IPS DF 4.7 (cell line): ENCODE data around the gene TMEM203.
"Not testable (repeated sequence)": the region's sequence is repeated elsewhere in the genome, so short reads cannot be mapped to it uniquely, and the experiment has no call there.

ENCODE experiments used
- DNase-seq: peaks from one replicate; pipeline ENCODE4 v3.0.0-alpha.2; 2013; ENCODE audit warnings: low spot score; ENCODE audit errors: extremely low read depth

TMEM203 gene

DNA sequence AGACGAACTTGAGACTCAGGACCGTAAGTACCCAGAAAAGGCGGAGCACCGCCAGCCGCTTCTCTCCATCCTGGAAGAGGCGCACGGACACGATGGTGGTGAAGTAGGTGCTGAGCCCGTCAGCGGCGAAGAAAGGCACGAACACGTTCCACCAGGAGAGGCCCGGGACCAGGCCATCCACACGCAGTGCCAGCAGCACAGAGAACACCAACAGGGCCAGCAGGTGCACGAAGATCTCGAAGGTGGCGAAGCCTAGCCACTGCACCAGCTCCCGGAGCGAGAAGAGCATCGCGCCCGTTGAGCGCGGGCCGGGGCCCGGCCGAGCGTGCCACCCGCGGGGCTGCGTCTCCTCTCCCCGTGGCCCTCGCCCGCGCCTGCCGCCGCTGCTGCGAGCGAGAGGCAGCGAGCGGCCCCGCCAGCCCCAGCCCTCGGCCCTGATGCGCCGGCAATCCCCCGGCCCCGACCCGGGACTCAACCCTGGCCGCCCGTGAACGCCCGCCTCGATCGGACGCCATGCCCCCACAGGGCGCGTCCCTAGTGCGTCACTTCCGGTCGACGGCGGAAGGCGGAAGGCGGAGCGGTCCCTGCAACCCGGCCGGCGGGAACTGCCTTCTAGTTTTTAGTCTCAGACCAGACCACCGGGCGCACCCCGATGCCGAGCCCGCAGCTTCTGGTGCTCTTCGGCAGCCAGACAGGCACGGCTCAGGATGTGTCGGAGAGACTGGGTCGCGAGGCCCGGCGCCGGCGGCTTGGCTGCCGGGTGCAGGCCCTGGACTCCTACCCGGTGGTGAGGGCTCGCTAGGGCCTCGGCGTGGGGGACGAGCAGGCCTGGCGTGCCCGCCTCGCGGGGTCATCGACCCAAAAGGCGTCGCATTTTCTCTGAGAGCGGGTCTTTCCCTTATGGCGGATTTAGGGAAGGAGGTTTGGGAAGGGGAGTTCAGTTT is at the start of gene TMEM203, which contains the start of gene NDOR1:
Gene TMEM203, minus strand, starts transcription at position 523 of the 944 bp plus-strand sequence. Its CDS starts 234 bp downstream, at position 289.
Gene NDOR1, plus strand, starts transcription at position 575 of the 944 bp plus-strand sequence. Its CDS starts 78 bp downstream, at position 653.
- no peak for DNase-seq

DNA sequence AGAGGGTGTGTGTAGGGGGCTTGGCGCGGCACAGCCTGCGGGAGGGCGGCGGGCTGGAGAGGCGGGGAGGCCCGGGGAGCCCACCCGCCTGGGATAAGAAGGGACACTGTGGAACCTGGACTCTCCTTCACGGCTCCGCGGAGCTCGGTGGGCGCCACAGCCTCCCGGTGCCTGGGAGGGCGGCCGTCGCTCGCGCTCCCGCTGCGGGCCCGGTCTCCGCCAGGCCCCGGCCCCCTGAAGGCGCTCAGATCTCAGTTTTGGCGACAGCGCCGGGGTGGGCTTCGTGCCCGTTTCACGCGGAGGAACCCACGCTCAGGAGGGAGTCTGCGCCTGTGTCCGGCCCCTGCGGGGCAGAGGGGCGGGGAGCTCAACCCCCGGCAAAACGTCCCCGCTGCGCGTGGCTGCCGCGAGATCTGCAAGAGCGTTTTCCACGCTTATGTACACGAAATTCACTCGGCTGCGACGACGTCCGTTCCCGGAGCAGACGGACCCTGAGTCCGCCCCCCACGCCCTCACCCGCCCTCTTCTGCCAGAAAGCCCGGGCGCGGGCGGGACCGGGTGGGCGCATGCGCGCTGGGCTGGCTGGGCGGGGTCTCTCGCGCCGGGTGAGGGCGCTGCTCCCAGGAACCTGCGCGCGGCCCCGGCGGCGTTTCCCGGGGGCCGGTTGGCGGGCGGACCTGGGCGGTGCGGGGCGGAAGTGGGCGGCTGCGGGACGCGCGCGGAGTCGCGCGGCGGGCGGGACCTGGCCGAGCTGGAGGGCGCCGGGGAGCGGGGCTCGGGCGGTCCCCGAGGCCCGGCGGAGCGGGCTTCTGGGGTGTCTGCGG is 49.4 kb upstream of the TMEM203 start, which contains the start of gene NELFB:
Gene NELFB, plus strand, starts transcription at position 704 of the 824 bp plus-strand sequence.
- DNase-seq = no peak

DNA sequence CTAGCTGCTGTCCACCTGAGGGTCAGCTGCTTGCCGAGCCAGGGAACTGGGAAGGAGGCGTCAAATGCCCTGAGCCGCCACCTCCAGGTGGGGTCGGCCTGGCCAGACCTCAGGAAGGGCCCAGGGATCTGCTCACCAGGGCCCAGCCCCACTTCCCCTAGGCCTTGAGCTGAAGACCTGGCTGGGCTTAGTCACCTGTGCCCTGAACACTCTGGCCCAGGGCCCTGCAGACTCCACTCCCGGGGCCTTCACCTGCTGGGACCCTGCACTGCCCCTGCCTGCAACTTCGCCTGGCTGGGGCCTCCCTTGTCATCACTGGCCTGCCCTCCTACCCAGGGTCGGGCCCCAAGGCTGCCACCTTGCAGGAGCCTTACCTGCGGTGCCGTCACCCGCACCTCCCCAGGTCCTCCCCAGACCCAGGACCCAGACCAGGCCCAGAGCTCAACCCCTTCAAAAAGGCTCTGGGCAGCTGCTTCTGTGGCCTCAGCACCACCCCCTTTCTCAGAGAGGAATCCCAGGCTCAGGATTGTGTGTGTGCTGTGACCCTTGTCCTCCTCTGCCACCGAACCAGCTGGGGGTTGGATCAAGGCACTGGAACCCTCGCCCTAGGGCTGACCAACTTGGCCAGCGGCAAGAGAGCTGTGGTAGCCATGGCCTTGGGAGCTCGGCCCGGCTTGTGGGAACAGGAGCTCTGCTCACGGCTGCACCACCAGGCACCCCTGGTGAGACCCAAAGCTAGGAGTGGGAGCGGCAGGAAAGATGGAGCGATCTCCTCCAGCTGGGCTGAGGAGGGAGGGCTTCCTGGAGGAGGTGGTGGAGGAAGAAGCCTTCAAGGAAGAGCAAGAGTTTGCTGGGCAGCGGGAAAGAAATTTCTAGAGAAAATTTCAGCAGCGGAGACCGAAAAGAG is 48.5 kb upstream of the TMEM203 start:
- no peak for DNase-seq

DNA sequence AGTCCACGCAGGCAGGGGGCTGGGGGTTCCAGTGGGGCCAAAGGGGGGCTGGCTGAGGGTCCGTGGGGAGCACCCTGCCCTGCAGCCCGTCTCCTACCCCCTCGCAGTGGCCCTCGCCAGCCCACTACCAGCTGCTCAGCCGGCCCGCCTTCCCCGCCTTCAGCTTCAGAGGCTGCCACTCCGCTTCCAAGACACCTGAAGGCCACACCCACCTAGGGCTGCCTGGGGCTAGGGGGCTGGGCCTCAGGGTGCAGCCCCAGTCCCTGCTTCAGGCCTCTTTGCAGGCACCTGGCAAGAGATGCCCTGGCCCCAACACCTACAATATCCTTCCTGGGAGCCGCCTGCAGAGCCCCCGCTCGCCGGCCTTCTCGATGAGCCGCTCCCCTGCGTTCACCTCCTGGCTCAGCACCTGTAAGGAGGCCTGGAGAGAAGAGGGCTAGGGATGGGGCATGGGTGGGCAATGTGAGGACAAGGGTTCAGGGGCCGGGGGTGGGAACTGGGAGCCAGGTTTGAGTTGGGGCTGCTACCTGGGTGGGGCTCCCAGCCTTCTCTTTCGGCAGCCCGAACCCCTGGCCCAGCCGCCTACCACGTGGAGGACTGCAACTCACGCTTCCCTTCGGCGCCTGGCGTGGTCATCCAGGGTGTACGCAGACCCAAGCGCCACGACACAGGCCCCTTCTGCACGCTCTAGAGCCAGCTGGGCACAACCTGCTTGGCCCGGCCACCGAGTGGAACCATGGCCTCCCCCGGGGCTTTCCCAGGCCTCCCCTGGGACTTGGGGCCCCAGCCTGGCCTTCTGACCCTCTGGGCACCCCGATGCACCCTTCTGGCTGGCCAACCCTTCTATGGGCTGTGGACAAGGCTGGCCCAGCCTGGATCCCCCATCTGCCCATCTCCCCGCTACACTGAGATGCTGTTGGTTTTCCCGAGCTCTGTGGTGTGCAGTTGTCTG is 47.4 kb upstream of the TMEM203 start:
- no peak for DNase-seq

GRCh38 chr9:137251490-137252268 is 46.2 kb upstream of the TMEM203 start:
- DNase-seq = no peak

DNA sequence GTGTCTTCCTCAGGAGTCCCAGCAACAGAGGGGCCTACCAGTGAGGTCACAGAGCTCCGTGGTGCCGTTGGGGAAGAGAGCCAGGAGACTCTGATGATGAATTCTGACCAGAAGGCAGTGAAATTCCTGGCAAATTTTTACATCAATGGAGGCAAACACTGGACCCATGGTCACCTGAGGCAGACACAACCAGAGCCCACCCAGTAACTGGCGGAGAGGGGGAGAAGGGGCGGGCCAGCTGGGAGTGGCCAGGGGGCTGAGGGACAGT is 45.7 kb upstream of the TMEM203 start, which contains the start of gene STPG3:
Gene STPG3, plus strand, starts transcription at position 93 of the 268 bp plus-strand sequence. Its CDS starts 1 bp downstream, at position 94.
- DNase-seq = no peak

DNA sequence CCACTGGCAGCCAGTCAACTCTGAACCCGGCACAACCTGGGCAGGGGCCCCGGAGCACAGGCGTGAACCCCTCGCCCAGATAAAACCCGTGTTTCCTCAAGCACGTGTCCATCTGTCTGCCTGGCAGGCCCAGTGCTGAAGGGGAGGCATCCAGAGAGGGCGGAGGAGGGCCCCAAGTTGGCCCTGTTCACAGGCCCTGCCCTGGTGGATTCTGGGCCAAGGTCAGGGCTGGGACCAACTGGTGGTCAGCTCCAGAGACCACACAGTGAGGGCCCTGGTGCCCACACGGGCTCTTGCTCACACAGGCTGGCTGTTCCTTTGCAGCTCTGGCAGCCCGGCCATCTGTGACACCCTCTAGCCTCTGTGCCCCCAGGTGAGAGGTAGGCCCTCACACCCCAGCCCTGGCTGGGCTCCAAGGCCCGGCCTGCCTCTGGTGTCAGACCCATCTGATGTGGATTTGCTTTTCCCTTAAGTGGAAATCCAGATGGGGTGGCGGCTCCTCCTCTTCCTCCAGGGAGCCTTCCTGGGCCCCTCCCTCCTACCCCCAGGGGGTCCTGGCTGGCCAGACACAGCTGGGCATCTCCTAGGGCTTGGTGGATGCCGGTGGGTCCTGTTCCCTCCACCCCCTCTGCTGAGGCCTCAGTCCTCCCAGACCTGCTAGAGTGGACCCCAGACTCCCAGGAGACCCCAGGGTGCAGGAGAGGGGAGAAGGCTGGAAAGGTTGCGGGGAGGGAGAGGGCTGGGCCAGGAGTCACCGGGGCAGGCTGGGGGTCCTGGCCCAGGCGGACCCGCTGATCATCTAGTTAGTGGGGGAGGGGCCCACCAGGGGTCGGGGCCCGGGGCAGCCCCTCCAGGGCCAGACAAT is 45.1 kb upstream of the TMEM203 start:
- no peak for DNase-seq

- DNase-seq = no peak
Observed at GRCh38 chr9:137247916-137248175, 42.4 kb upstream of the TMEM203 start.

GRCh38 chr9:137247135-137247915 is 41.9 kb upstream of the TMEM203 start:
- DNase-seq = no peak

GRCh38 chr9:137245450-137246421 is 40.3 kb upstream of the TMEM203 start:
- no peak for DNase-seq

DNA sequence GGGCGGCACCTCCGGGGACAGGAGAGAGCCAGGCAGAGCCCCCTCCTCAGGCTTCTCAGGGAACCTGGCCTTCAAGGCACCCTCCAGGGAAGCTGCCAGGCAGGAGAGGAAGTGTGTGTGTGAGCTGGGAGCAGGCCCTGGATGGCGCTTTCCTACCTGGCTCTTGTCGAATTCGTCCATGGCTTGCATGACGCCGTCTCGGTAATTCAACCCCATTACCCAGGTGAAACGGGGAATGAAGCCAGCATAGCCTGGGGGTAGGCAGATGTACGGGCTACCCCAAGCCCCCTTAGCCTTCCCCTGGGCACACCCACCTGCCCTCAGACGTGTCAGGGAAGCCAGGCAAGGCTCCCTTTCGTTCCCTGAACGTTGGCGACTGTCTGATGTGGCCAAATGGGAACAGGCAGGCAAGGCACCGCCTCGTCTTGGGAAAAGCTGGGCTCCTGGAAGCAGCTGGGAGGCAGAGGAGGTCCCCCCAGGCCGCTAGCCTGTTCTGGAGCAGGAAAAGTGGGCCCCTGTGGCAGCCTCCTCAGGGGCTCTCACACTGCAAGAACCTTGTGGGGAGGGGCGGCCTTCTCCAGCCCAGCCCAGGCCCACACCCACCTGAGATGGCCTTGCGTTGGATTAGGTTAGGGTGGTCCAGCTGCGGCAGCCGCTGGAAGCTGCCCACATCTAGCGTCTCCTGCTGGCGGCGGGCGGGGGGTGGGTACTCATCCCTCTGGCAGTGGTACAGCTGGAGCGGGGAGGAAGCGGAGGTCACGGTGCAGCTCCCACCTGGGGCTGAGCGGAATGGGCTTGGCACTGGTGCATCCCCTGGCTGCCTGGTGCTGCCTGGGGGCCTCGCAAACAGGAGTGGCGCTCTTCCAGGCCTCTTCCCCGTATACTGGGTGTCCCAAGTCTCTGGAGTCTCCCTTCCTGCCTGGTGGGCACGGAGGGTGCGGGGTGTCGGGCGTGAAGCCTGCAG is 39.3 kb upstream of the TMEM203 start:
- DNase-seq = no peak

GRCh38 chr9:137243626-137244485 is 38.4 kb upstream of the TMEM203 start:
- no peak for DNase-seq

DNA sequence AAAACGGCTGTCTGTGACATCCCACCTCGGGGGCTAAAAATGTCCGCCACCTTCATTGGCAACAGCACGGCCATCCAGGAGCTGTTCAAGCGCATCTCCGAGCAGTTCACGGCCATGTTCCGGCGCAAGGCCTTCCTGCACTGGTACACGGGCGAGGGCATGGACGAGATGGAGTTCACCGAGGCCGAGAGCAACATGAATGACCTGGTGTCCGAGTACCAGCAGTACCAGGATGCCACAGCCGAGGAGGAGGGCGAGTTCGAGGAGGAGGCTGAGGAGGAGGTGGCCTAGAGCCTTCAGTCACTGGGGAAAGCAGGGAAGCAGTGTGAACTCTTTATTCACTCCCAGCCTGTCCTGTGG is 37.8 kb upstream of the TMEM203 start:
- not testable (repeated sequence) for DNase-seq
